Activated T-cell treated with anti-CD3 and anti-CD28 coated beads, Interleukin-2, amount 50 U/mL, for 4 hours (primary cell): ENCODE data around the gene VPS25. TPM values are rescaled to one million over a fixed set of nuclear protein-coding genes. Genes with fewer than 3 reads are reported as not detected.

ENCODE experiments used
- ATAC-seq, 2 donors: fragments of 200-7000 bp; cut with Tn5 transposase; one replicate each; pipeline ENCODE4 v1.10.0; 2021
- DNase-seq: peaks from one replicate; pipeline ENCODE4 v3.0.0-alpha.2; 2020
- H3K27me3 Mint-ChIP-seq: one replicate; pipeline ENCODE4 v1.8.0; 2021; ENCODE audit warnings: low read depth, mixed read lengths
- H3K36me3 Mint-ChIP-seq: one replicate; pipeline ENCODE4 v1.8.0; 2022; ENCODE audit warnings: mixed read lengths; ENCODE audit not compliant: insufficient read depth
- H3K4me1 Mint-ChIP-seq: one replicate; pipeline ENCODE4 v1.8.0; 2021; ENCODE audit warnings: low read depth, mixed read lengths
- H3K4me3 Mint-ChIP-seq: one replicate; pipeline ENCODE4 v1.8.0; 2021; ENCODE audit warnings: mild to moderate bottlenecking, moderate library complexity, mixed read lengths
- H3K9me3 Mint-ChIP-seq: one replicate; pipeline ENCODE4 v1.8.0; 2021; ENCODE audit warnings: mixed read lengths
- total RNA-seq, 3 donors: library from RNA; stranded (reverse); gene quantifications; one replicate each; pipeline ENCODE4 v1.2.1, GENCODE V29; 2021

The VPS25 gene
- total RNA-seq, 3 donors from 2014 or later = 92.6 to 106 (median 98.7) TPM

GRCh38 chr17:42779936-42780850, 6.9 kb downstream of the VPS25 start, which contains the start of gene WNK4:
Gene WNK4, plus strand, starts transcription at chr17:42780610. Its CDS starts 89 bp downstream, at chr17:42780699.
- no peak for DNase-seq
- H3K4me3 Mint-ChIP-seq = no peak within 1 kb of the TSS
- peaks cover 29% of the 10 kb centered on the region for H3K36me3 Mint-ChIP-seq
- H3K4me1 Mint-ChIP-seq = peaks cover 20% of the 10 kb centered on the region
- peaks cover 39% of the 10 kb centered on the region for H3K27me3 Mint-ChIP-seq
- peak; percentile 40 to 45 for ATAC-seq
- H3K9me3 Mint-ChIP-seq = no peaks in the 10 kb centered on the region

GRCh38 chr17:42780851-42781638, 7.8 kb downstream of the VPS25 start:
- ATAC-seq = peak; percentile 24 to 32
- H3K4me3 Mint-ChIP-seq = no peak overlapping the region

GRCh38 chr17:42781639-42782165, 8.5 kb downstream of the VPS25 start:
- peaks cover 22% of the 10 kb centered on the region for H3K36me3 Mint-ChIP-seq
- H3K9me3 Mint-ChIP-seq = no peaks in the 10 kb centered on the region
- no peak overlapping the region for H3K4me3 Mint-ChIP-seq
- DNase-seq (no peak), ATAC-seq (no peak)
- peaks cover 53% of the 10 kb centered on the region for H3K27me3 Mint-ChIP-seq
- H3K4me1 Mint-ChIP-seq = peaks cover 24% of the 10 kb centered on the region

More at GRCh38 chr17:42780851-42781638, 7.8 kb downstream of the VPS25 start:
- peaks cover 24% of the 10 kb centered on the region for H3K4me1 Mint-ChIP-seq
- no peak for DNase-seq
- peaks cover 47% of the 10 kb centered on the region for H3K27me3 Mint-ChIP-seq
- no peaks in the 10 kb centered on the region for H3K9me3 Mint-ChIP-seq
- H3K36me3 Mint-ChIP-seq = peaks cover 24% of the 10 kb centered on the region

GRCh38 chr17:42782166-42783061, 9.2 kb downstream of the VPS25 start:
- H3K36me3 Mint-ChIP-seq = peaks cover 20% of the 10 kb centered on the region
- peaks cover 24% of the 10 kb centered on the region for H3K4me1 Mint-ChIP-seq
- ATAC-seq (no peak), DNase-seq (no peak)
- H3K4me3 Mint-ChIP-seq = no peak overlapping the region
- H3K9me3 Mint-ChIP-seq = no peaks in the 10 kb centered on the region
- H3K27me3 Mint-ChIP-seq = peaks cover 58% of the 10 kb centered on the region

- no peak for DNase-seq
- ATAC-seq = no peak
- no peak overlapping the region for H3K4me3 Mint-ChIP-seq
- no peaks in the 10 kb centered on the region for H3K9me3 Mint-ChIP-seq
- H3K36me3 Mint-ChIP-seq = peaks cover 14% of the 10 kb centered on the region
- H3K27me3 Mint-ChIP-seq = peaks cover 66% of the 10 kb centered on the region
- H3K4me1 Mint-ChIP-seq = peaks cover 24% of the 10 kb centered on the region
Observed at GRCh38 chr17:42783062-42783790, 10.0 kb downstream of the VPS25 start.

GRCh38 chr17:42783791-42784138, 10.5 kb downstream of the VPS25 start:
- Mint-ChIP-seq H3K9me3 (no peaks in the 10 kb centered on the region), H3K36me3 (peaks cover 11% of the 10 kb centered on the region), H3K4me3 (no peak overlapping the region), H3K27me3 (peaks cover 70% of the 10 kb centered on the region), H3K4me1 (peaks cover 24% of the 10 kb centered on the region)
- DNase-seq = no peak
- ATAC-seq = no peak

- ATAC-seq = no peak
Observed at GRCh38 chr17:42784409-42784808, 11.2 kb downstream of the VPS25 start.

GRCh38 chr17:42784811-42785592, 11.8 kb downstream of the VPS25 start:
- Mint-ChIP-seq H3K4me1 (peaks cover 24% of the 10 kb centered on the region), H3K9me3 (no peaks in the 10 kb centered on the region), H3K27me3 (peaks cover 67% of the 10 kb centered on the region), H3K4me3 (no peak overlapping the region), H3K36me3 (no peaks in the 10 kb centered on the region)
- ATAC-seq (peak; percentile 18 to 41), DNase-seq (peak; percentile 18)

More at GRCh38 chr17:42784409-42784808, 11.2 kb downstream of the VPS25 start:
- Mint-ChIP-seq H3K4me1 (peaks cover 24% of the 10 kb centered on the region), H3K36me3 (peaks cover 4% of the 10 kb centered on the region), H3K9me3 (no peaks in the 10 kb centered on the region), H3K27me3 (peaks cover 69% of the 10 kb centered on the region), H3K4me3 (no peak overlapping the region)
- no peak for DNase-seq

- peaks cover 20% of the 10 kb centered on the region for H3K4me1 Mint-ChIP-seq
- ATAC-seq (no peak), DNase-seq (no peak)
- no peaks in the 10 kb centered on the region for H3K36me3 Mint-ChIP-seq
- H3K27me3 Mint-ChIP-seq = peaks cover 65% of the 10 kb centered on the region
- no peak overlapping the region for H3K4me3 Mint-ChIP-seq
- no peaks in the 10 kb centered on the region for H3K9me3 Mint-ChIP-seq
Observed at GRCh38 chr17:42787266-42787665, 14.0 kb downstream of the VPS25 start.

GRCh38 chr17:42791948-42792347, 18.7 kb downstream of the VPS25 start:
- DNase-seq (no peak), ATAC-seq (no peak)
- Mint-ChIP-seq H3K27me3 (peaks cover 21% of the 10 kb centered on the region), H3K4me3 (no peak overlapping the region), H3K36me3 (peaks cover 3% of the 10 kb centered on the region), H3K9me3 (no peaks in the 10 kb centered on the region), H3K4me1 (peaks cover 5% of the 10 kb centered on the region)

- Mint-ChIP-seq H3K9me3 (no peaks in the 10 kb centered on the region), H3K4me1 (peaks cover 10% of the 10 kb centered on the region), H3K27me3 (peaks cover 17% of the 10 kb centered on the region), H3K36me3 (peaks cover 3% of the 10 kb centered on the region), H3K4me3 (no peak overlapping the region)
- DNase-seq (no peak), ATAC-seq (no peak)
Observed at GRCh38 chr17:42792545-42792944, 19.3 kb downstream of the VPS25 start.

- H3K4me3 Mint-ChIP-seq = no peak overlapping the region
- H3K36me3 Mint-ChIP-seq = peaks cover 3% of the 10 kb centered on the region
- DNase-seq (no peak), ATAC-seq (no peak)
- peaks cover 19% of the 10 kb centered on the region for H3K4me1 Mint-ChIP-seq
- H3K27me3 Mint-ChIP-seq = peaks cover 3% of the 10 kb centered on the region
- H3K9me3 Mint-ChIP-seq = no peaks in the 10 kb centered on the region
Observed at GRCh38 chr17:42795061-42795460, 21.8 kb downstream of the VPS25 start.
